Neural progenitor cell (in vitro differentiated cells): ENCODE data around the gene ATP13A3. TPM values are rescaled to one million over a fixed set of nuclear protein-coding genes. Genes with fewer than 3 reads are reported as not detected.

Source experiments
- DNase-seq: peaks from one replicate; pipeline ENCODE4 v3.0.0-alpha.2; 2016; ENCODE audit warnings: low spot score
- H2AFZ ChIP-seq: fragments of 200-600 bp; sonication (generic); replicated peaks from 2 replicates; pipeline ENCODE4 v1.6.1; 2016; ENCODE audit warnings: antibody characterized with exemption
- H3F3A ChIP-seq: fragments of 200-600 bp; sonication (generic); 2 replicates; pipeline ENCODE4 v1.6.1; 2016; ENCODE audit warnings: antibody characterized with exemption, low read depth
- H3K27ac ChIP-seq: fragments of 200-600 bp; sonication (generic); 2 replicates; pipeline ENCODE4 v1.5.1; 2016; ENCODE audit warnings: mild to moderate bottlenecking
- H3K27me3 ChIP-seq: fragments of 200-600 bp; sonication (generic); 2 replicates; pipeline ENCODE4 v1.6.1; 2016; ENCODE audit warnings: mild to moderate bottlenecking, moderate library complexity
- H3K36me3 ChIP-seq: fragments of 200-600 bp; sonication (generic); 2 replicates; pipeline ENCODE4 v1.5.1; 2016
- H3K4me1 ChIP-seq: fragments of 200-600 bp; sonication (generic); 2 replicates; pipeline ENCODE4 v1.6.1; 2016; ENCODE audit warnings: mixed run types
- H3K4me2 ChIP-seq: fragments of 200-600 bp; sonication (generic); 2 replicates; pipeline ENCODE4 v1.6.1; 2016
- H3K4me3 ChIP-seq: fragments of 200-600 bp; sonication (generic); 2 replicates; pipeline ENCODE4 v1.5.1; 2016
- H3K79me2 ChIP-seq: fragments of 200-600 bp; sonication (generic); 2 replicates; pipeline ENCODE4 v1.6.1; 2016; ENCODE audit warnings: low read depth
- H3K9ac ChIP-seq: fragments of 200-600 bp; sonication (generic); 2 replicates; pipeline ENCODE4 v1.6.1; 2016
- H3K9me3 ChIP-seq: fragments of 200-600 bp; sonication (generic); 2 replicates; pipeline ENCODE4 v1.5.1; 2016; ENCODE audit warnings: low read depth
- H4K20me1 ChIP-seq: fragments of 200-600 bp; sonication (generic); 2 replicates; pipeline ENCODE4 v1.6.1; 2016; ENCODE audit warnings: low read depth
- H3K27ac Mint-ChIP-seq: 3 replicates; pipeline ENCODE4 v1.8.0; 2021; ENCODE audit warnings: mixed read lengths
- H3K27me3 Mint-ChIP-seq: 2 replicates; pipeline ENCODE4 v1.8.0; 2022; ENCODE audit warnings: low read depth, mild to moderate bottlenecking, inconsistent platforms, moderate library complexity, mixed read lengths; ENCODE audit not compliant: insufficient read depth
- H3K36me3 Mint-ChIP-seq: 3 replicates; pipeline ENCODE4 v1.8.0; 2021; ENCODE audit warnings: mixed read lengths
- H3K4me1 Mint-ChIP-seq: 3 replicates; pipeline ENCODE4 v1.8.0; 2021; ENCODE audit warnings: mixed read lengths
- H3K4me3 Mint-ChIP-seq: 3 replicates; pipeline ENCODE4 v1.8.0; 2021; ENCODE audit warnings: mild to moderate bottlenecking, moderate library complexity, mixed read lengths
- H3K9me3 Mint-ChIP-seq: 3 replicates; pipeline ENCODE4 v1.8.0; 2020; ENCODE audit warnings: mixed read lengths
- CTCF ChIP-seq: fragments of 200-600 bp; sonication (generic); IDR thresholded peaks from 2 replicates; pipeline ENCODE4 v1.5.1; 2017; ENCODE audit warnings: antibody characterized with exemption, mild to moderate bottlenecking
- EZH2 ChIP-seq: fragments of 200-600 bp; sonication (generic); IDR thresholded peaks from 2 replicates; pipeline ENCODE4 v1.6.1; 2017; ENCODE audit warnings: antibody characterized with exemption, mild to moderate bottlenecking, moderate library complexity
- EZH2phosphoT487 ChIP-seq: fragments of 200-600 bp; sonication (generic); IDR thresholded peaks from 2 replicates; pipeline ENCODE4 v1.6.1; 2017; ENCODE audit warnings: antibody characterized with exemption
- total RNA-seq: library from RNA; depleted of rRNA; stranded (reverse); fragments of >200 nt; gene quantifications from 2 replicates; pipeline ENCODE4 v1.2.3, GENCODE V29; 2015; ENCODE audit warnings: low replicate concordance

Gene ATP13A3
- total RNA-seq, 1 donor from 2014 or later, result 105 TPM

- H3K4me2 ChIP-seq, result no peak overlapping the region
- DNase-seq, result no peak
These were observed 122.0 kb downstream of the ATP13A3 start for GRCh38 chr3:194364652-194365434.

GRCh38 chr3:194364314-194364651 is 122.5 kb downstream of the ATP13A3 start:
- no peaks in the 10 kb centered on the region for H3K79me2 ChIP-seq
- H3K4me3 ChIP-seq, result no peak overlapping the region
- Mint-ChIP-seq H3K4me1 (peaks cover 22% of the 10 kb centered on the region), H3K4me3 (no peak overlapping the region), H3K27me3 (peaks cover 7% of the 10 kb centered on the region), H3K27ac (no peak overlapping the region), H3K36me3 (no peaks in the 10 kb centered on the region), H3K9me3 (peaks cover 4% of the 10 kb centered on the region)
- no peak overlapping the region for H3K27ac ChIP-seq
- H4K20me1 ChIP-seq, result no peaks in the 10 kb centered on the region
- no peak for DNase-seq
- H3K4me1 ChIP-seq, result peaks cover 15% of the 10 kb centered on the region
- H3K4me2 ChIP-seq, result no peak overlapping the region
- peaks cover 5% of the 10 kb centered on the region for H3K27me3 ChIP-seq
- no peaks in the 10 kb centered on the region for H3F3A ChIP-seq
- no peaks in the 10 kb centered on the region for H3K36me3 ChIP-seq
- no peak overlapping the region for H3K9ac ChIP-seq
- H3K9me3 ChIP-seq, result no peaks in the 10 kb centered on the region
- TF ChIP-seq EZH2 (no peak), EZH2phosphoT487 (no peak), CTCF (no peak)
- H2AFZ ChIP-seq, result no peak overlapping the region

More at GRCh38 chr3:194364652-194365434, 122.0 kb downstream of the ATP13A3 start:
- H3K9me3 ChIP-seq, result no peaks in the 10 kb centered on the region
- H3K27ac ChIP-seq, result no peak overlapping the region
- no peak overlapping the region for H3K27ac Mint-ChIP-seq
- TF ChIP-seq EZH2, result no peak
- no peak for TF ChIP-seq CTCF
- TF ChIP-seq EZH2phosphoT487, result no peak
- no peak overlapping the region for H2AFZ ChIP-seq
- peaks cover 8% of the 10 kb centered on the region for H3K27me3 ChIP-seq
- H3K9me3 Mint-ChIP-seq, result peaks cover 3% of the 10 kb centered on the region
- no peaks in the 10 kb centered on the region for H3F3A ChIP-seq
- no peaks in the 10 kb centered on the region for H3K36me3 Mint-ChIP-seq
- H3K9ac ChIP-seq, result no peak overlapping the region
- H3K4me3 Mint-ChIP-seq, result no peak overlapping the region
- no peaks in the 10 kb centered on the region for H3K36me3 ChIP-seq
- H3K4me1 ChIP-seq, result peaks cover 20% of the 10 kb centered on the region
- H3K27me3 Mint-ChIP-seq, result peaks cover 7% of the 10 kb centered on the region
- no peaks in the 10 kb centered on the region for H3K79me2 ChIP-seq
- H3K4me1 Mint-ChIP-seq, result peaks cover 28% of the 10 kb centered on the region
- no peak overlapping the region for H3K4me3 ChIP-seq
- H4K20me1 ChIP-seq, result no peaks in the 10 kb centered on the region

GRCh38 chr3:194360568-194360967 is 126.2 kb downstream of the ATP13A3 start:
- no peak overlapping the region for H3K27ac Mint-ChIP-seq
- no peak overlapping the region for H3K9ac ChIP-seq

More at GRCh38 chr3:194360568-194360967, 126.2 kb downstream of the ATP13A3 start:
- Histone ChIP-seq H3K79me2 (no peaks in the 10 kb centered on the region), H3K27me3 (no peaks in the 10 kb centered on the region), H3F3A (peaks cover 3% of the 10 kb centered on the region), H3K4me2 (no peak overlapping the region), H3K4me1 (peaks cover 13% of the 10 kb centered on the region), H3K9me3 (no peaks in the 10 kb centered on the region), H3K4me3 (no peak overlapping the region), H3K27ac (no peak overlapping the region), H4K20me1 (no peaks in the 10 kb centered on the region), H3K36me3 (no peaks in the 10 kb centered on the region), H2AFZ (no peak overlapping the region)
- H3K4me1 Mint-ChIP-seq, result peaks cover 5% of the 10 kb centered on the region
- peaks cover 2% of the 10 kb centered on the region for H3K27me3 Mint-ChIP-seq
- no peak overlapping the region for H3K4me3 Mint-ChIP-seq
- DNase-seq, result no peak
- H3K9me3 Mint-ChIP-seq, result peaks cover 4% of the 10 kb centered on the region
- no peaks in the 10 kb centered on the region for H3K36me3 Mint-ChIP-seq
- no peak for TF ChIP-seq EZH2
- no peak for TF ChIP-seq CTCF
- TF ChIP-seq EZH2phosphoT487, result no peak
